SHP77 (cell line): ENCODE results near the gene CBFB.

Experiments used
- DNase-seq, 2 experiments: peaks; one replicate each; lab custom pipeline; 2025; lab: John Stamatoyannopoulos, UW

Gene CBFB

GRCh38 chr16:67129422-67129821 lies 100.5 kb downstream of the CBFB start:
- no peak for DNase-seq

GRCh38 chr16:67137605-67138004 lies 108.7 kb downstream of the CBFB start:
- no peak for DNase-seq

GRCh38 chr16:67141391-67141790 lies 112.4 kb downstream of the CBFB start:
- no peak for DNase-seq

- no peak for DNase-seq
These were observed 113.4 kb downstream of the CBFB start for GRCh38 chr16:67142342-67142741.

GRCh38 chr16:67144943-67145342 lies 116.0 kb downstream of the CBFB start:
- no peak for DNase-seq

GRCh38 chr16:67145746-67146145 lies 116.8 kb downstream of the CBFB start:
- DNase-seq = no peak

GRCh38 chr16:67146523-67147357 lies 117.8 kb downstream of the CBFB start:
- no peak for DNase-seq

- DNase-seq = no peak
These were observed 118.6 kb downstream of the CBFB start for GRCh38 chr16:67147437-67148140.

GRCh38 chr16:67148221-67148620 lies 119.3 kb downstream of the CBFB start:
- no peak for DNase-seq

- no peak for DNase-seq
These were observed 119.8 kb downstream of the CBFB start for GRCh38 chr16:67148656-67149275.

GRCh38 chr16:67149276-67150046 lies 120.5 kb downstream of the CBFB start:
- DNase-seq = no peak

- no peak for DNase-seq
These were observed 121.3 kb downstream of the CBFB start for GRCh38 chr16:67150047-67150832.
